Activated CD8-positive, alpha-beta memory T cell treated with anti-CD3 and anti-CD28 coated beads, Interleukin-2, amount 50 U/mL, for 1 hour (primary cell): ENCODE measurements around the gene NPBWR2.

Experiments
- DNase-seq: peaks from one replicate; pipeline ENCODE4 v3.0.0-alpha.2; 2020; ENCODE audit errors: extremely low read depth

NPBWR2 gene, protein sequence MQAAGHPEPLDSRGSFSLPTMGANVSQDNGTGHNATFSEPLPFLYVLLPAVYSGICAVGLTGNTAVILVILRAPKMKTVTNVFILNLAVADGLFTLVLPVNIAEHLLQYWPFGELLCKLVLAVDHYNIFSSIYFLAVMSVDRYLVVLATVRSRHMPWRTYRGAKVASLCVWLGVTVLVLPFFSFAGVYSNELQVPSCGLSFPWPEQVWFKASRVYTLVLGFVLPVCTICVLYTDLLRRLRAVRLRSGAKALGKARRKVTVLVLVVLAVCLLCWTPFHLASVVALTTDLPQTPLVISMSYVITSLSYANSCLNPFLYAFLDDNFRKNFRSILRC

DNA sequence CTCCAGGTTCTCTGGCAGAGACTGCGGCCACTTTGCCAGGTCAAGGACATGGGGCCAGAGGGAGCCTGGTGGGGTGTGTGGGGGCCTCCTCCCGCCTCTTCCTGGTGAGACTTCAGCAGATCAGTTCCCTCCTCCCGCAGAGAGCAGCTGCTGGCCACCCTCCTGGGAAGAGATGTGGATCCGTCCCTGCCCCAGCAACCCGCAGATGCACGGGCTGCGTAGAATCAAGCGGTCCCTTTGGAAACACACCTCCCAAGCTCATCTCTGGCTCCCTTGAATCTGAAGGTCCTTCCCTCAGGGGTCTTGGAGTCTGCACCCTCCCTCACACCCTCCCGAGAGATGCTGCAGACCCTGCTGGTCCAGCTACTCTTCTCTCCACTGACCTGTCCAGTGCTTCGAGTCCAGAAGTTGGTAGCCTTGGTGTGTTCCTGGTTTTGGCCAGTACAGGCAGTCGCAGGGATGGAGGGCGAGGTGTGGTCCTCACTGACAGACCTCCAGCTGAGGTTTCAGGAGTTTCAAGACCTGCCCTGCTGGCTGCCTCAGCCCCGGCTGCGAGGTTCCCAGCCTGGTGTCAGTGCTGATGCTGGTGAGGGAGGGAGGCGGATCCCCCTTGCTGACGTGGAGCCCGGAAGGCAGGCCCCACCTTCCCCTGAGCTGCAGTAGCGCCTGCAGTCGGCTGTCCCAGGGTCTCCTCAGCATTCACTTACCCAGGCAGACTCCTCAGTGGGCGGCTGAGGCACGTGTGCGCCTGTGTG is at the start of gene NPBWR2:
TSS of gene NPBWR2 (minus strand) at position 585 of the 755 bp plus-strand sequence. CDS start 734 bp downstream, outside the sequence.
- DNase-seq, result no peak

GRCh38 chr20:64156136-64156885 is 48.9 kb upstream of the NPBWR2 start:
- no peak for DNase-seq

DNA sequence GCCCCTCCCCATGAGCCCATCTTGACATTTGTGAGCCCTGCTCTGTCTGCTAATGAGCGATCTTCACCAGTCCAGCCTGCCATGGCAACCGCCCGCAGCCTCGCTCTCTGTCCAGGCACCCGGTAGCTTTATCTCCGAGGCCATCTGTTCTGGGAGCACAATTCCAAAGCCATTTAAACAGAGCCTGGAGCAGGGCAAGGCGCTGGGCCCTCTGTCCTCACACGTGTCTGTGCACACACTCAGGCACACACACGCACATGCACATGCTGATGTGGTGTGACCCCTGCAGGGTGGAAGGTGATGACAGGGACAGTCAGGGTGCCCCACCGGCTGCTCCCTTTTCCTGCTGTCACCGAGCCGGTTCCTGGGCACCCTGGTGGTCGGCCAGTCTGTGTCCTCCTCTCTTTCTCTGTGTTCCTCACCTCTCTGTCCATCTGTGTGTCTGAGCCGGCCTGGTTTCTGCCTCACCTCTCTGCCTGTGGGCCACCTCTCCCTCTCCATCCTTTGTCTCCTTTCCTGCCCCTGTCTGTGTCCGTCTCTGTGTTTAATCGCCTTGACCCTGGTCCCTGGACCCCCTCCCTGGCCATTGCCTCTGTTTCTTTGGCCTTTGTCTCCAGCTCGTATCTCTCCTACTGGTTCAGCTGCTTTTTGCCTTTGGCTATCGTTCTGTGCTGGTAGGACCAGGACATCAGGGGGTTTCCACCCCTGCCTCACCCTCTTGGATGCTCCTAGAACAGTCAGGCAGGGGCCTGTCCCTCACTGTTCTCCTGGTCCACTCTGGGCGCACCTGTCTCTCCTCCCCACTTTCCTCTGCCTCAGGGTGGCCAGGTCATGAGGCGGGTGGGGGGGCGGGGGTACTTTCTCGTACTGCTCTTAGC is 48.1 kb upstream of the NPBWR2 start:
- no peak for DNase-seq

GRCh38 chr20:64154590-64155257 is 47.4 kb upstream of the NPBWR2 start:
- DNase-seq, result no peak

- DNase-seq, result no peak
Observed at GRCh38 chr20:64153861-64154589, 46.7 kb upstream of the NPBWR2 start.

DNA sequence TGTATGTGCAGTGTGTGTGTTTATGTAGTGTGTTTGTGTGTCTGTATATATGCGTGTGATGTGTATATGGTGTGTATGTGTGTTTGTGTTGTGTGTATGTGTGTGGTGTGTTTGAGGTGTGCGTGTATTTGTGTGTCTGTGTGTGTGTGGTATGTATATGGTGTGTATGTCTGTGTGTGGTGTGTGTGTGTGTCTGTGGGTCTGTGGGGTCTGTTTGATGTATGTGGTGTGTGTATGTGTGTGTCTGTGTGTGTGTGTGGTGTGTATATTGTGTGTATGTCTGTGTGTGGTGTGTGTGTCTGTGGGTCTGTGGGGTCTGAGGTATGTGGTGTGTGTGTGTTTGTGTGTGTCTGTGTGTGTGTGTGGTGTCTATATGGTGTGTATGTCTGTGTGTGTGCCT is 46.0 kb upstream of the NPBWR2 start:
- no peak for DNase-seq

DNA sequence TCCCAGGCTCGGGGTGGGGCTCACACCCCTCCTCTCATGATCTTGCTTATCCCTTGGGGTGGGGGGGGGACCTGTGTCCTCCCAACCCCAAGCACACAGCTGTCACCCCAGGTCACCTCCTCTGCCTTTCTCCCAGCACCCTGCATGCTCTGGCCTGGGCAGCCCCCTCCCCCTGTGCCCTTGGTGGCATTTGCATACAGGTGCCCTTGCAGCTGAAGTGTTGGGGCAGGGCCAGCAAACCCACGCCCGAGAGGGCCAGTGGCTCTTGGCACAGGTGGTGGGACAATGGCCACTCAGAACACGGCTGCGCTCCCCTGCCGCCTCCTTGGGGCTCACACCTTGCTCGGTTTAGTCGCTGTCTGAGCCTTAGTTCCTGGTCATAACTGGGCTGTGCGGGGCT is 45.5 kb upstream of the NPBWR2 start:
- DNase-seq, result no peak

- DNase-seq, result no peak
Observed at GRCh38 chr20:64151633-64152530, 44.5 kb upstream of the NPBWR2 start.

DNA sequence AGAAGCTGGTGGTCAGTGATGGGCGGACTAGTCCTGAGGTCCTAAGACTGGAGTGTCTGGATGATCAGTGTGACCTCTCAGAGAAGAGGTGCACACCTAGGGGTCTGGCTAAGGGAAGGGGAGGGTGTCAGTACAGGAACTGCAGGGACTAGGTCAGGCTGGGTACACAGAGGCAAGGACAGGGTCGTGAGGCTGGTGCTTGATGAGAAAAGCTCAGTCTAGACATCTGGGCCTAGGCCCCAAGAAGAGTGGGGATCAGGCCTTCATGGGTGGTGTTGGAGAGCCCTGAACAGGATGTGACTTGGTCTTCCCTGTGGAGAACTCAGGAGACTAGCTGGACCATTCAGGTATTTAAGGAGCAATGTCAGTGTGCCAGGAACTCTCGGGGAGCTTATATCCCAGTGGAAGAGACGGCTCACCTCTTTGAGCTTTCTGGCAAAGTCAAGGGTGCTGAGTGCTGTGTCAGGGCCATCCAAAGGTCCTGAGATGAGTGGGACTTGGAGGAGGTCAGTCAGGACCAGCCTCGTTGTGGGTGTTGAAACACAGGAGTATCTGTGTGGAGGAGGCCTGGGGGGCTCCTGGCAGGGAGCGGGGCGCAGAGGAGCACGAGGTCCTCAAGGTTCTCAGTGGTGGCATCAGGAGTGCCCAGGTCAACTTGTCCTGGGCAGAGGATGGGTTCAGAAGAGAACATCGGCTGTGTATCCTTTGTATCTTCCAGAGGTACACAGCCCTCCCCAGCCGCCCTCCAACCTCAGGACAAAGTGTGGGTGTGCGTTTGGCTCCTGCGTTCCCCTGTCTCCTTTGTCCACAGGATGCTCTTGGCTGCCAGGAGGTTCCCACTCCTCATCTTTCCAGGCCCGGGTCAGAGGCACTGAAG is 43.6 kb upstream of the NPBWR2 start:
- no peak for DNase-seq

GRCh38 chr20:64149809-64150560 is 42.6 kb upstream of the NPBWR2 start:
- DNase-seq, result no peak

GRCh38 chr20:64149141-64149540 is 41.8 kb upstream of the NPBWR2 start:
- DNase-seq, result no peak

GRCh38 chr20:64148581-64148980 is 41.2 kb upstream of the NPBWR2 start:
- DNase-seq, result no peak

DNA sequence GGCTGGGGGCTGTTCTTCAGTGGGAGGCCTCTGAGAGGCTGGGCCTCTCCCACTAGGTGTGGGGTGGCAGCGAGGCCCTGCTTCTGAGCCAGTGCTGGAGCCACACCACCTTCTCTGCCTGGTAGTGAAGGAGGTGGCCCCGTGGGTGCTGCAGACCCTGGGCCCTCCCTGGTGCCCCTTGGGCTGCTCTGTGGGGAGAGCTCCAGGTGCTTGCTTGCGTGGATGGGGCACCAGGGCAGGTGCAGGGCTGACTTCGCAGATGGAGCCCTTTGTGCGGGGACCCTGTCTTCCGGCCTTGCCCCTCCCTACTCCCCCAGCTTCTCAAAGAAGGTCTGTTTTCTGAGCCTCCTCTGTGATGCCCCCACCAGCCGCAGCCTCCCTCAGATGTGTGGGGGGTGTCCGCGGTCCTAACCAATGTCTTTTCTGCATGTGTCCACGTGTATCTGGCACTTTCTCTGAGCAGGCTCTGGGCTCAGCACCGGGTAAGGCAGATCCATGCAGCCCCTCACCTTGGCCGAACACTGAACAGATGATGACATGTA is 39.6 kb upstream of the NPBWR2 start:
- DNase-seq, result no peak

- DNase-seq, result no peak
Observed at GRCh38 chr20:64146301-64146935, 39.1 kb upstream of the NPBWR2 start.

GRCh38 chr20:64145458-64146300 is 38.3 kb upstream of the NPBWR2 start:
- DNase-seq, result no peak
